ENCODE measurements around the gene CCDC91. TPM values are rescaled to one million over a fixed set of nuclear protein-coding genes. Genes with fewer than 3 reads are reported as not detected.
"Not testable (repeated sequence)": the region's sequence is repeated elsewhere in the genome, so short reads cannot be mapped to it uniquely, and the experiment has no call there.

CCDC91 gene
- total RNA-seq, 1 donor from 2014 or later, result 47.0 TPM

- no peak for DNase-seq (ENCODE audit: missing footprints)
- intact Hi-C loops (cut with DNase I), result loop anchor here (10.0 kb wide), 1 partner anchor 697 kb away; no protein-coding TSS in a partner anchor
- no peak for ATAC-seq
Measured at GRCh38 chr12:28177905-28178304, 12.4 kb upstream of the CCDC91 start.

DNA sequence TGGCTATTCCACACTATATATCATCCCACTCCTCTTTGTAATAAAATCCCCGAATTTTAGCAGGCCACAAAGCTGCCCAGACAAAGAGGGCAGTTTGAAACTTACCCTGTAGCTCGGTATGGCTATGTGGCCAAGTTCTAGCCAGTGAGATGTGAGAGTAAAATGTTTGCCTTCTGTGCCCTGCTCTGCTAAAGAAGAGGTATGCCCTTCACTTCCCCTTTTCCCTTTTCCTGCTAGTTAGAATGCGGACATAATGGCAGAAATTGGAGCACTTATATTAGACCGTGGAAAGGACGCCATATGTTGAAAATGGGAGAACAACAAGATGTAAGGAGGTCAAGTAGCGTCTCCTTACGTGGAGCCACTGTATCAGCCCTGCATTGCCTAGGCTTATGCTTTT lies 11.5 kb upstream of the CCDC91 start:
- intact Hi-C loops (cut with DNase I), result loop anchor here (10.0 kb wide), 1 partner anchor 696 kb away; no protein-coding TSS in a partner anchor
- no peak for ATAC-seq
- DNase-seq (ENCODE audit: missing footprints), result no peak

GRCh38 chr12:28180786-28181185 lies 9.5 kb upstream of the CCDC91 start:
- no peak for ATAC-seq
- intact Hi-C loops (cut with DNase I), result no loop called here
- no peak for DNase-seq (ENCODE audit: missing footprints)

DNA sequence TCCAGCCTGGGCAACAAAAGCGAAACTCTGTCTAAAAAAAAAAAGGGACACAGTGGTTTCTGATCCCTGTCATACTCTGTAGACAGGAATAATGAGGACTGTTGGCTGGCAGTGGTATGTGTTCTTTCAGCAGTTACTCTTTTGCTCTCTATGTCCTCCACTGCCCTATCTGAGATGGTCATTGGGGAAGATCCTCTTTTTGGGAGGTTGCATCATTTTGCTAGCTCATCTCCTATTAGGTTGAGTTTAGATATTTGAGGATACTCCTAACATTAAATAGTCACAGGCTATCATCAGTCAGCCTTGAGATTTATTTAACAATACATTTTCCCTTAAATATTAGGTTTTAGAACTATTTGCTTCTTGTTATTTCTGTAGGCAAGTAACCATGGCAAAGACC lies 5.9 kb upstream of the CCDC91 start:
- ATAC-seq, result no peak
- intact Hi-C loops (cut with DNase I), result no loop called here
- no peak for DNase-seq (ENCODE audit: missing footprints)

DNA sequence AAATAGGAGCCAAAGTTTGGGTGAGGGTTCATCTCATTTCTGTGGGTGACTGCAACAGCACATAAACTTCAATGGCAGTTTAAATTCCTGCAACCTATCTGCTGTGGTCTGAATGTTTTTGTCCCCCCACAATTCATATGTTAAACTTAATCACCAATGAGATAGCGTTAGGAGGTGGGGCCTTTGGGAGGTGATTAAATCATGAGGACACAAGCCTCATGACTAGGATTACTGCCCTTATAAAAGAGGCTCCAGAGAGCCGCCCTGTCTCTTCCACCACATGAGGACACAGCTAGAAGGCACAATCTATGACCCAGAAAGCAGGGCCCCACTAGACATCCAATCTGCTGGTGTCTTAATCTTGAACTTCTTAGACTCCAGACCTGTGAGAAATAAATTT lies 3.8 kb upstream of the CCDC91 start:
- DNase-seq (ENCODE audit: missing footprints), result no peak
- no peak for ATAC-seq
- intact Hi-C loops (cut with DNase I), result no loop called here

- ATAC-seq (peak; percentile 0), DNase-seq (ENCODE audit: missing footprints) (no peak)
- intact Hi-C loops (cut with DNase I), result loop anchor here (10.0 kb wide), 1 partner anchor 475 kb away; the partner anchor contains the start of gene MRPS35
Measured at GRCh38 chr12:28189784-28190320, 404 bp upstream of the CCDC91 start.

GRCh38 chr12:28191051-28192048 lies 1.1 kb downstream of the CCDC91 start:
- intact Hi-C loops (cut with DNase I), result loop anchor here (10.0 kb wide), 1 partner anchor 477 kb away; the partner anchor contains the start of gene MRPS35
- ATAC-seq (peak; percentile 45), DNase-seq (ENCODE audit: missing footprints) (no peak)

- DNase-seq (ENCODE audit: missing footprints) (no peak), ATAC-seq (no peak)
- intact Hi-C loops (cut with DNase I), result loop anchor here (10.0 kb wide), 1 partner anchor 477 kb away; the partner anchor contains the start of gene MRPS35
Measured at GRCh38 chr12:28192125-28192524, 1.9 kb downstream of the CCDC91 start.

GRCh38 chr12:28194621-28195020 lies 4.4 kb downstream of the CCDC91 start:
- DNase-seq (ENCODE audit: missing footprints); ATAC-seq: not testable (repeated sequence)
- intact Hi-C loops (cut with DNase I), result loop anchor here (10.0 kb wide), 1 partner anchor 480 kb away; the partner anchor contains the start of gene MRPS35

DNA sequence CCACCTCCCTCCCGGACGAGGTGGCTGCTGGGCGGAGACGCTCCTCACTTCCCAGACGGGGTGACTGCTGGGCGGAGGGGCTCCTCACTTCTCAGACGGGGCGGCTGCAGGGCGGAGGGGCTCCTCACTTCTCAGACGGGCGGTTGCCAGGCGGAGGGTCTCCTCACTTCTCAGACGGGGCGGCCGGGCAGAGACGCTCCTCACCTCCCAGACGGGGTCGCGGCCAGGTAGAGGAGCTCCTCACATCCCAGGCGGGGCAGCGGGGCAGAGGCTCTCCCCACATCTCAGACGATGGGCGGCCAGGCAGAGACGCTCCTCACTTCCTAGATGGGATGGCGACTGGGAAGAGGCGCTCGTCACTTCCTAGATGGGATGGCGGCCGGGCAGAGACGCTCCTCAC lies 10.9 kb downstream of the CCDC91 start:
- not testable (repeated sequence) for DNase-seq (ENCODE audit: missing footprints); ATAC-seq

GRCh38 chr12:28202374-28203130 lies 12.3 kb downstream of the CCDC91 start:
- no peak for ATAC-seq
- intact Hi-C loops (cut with DNase I), result no loop called here
- DNase-seq (ENCODE audit: missing footprints), result no peak

More for the DNA sequence above, 10.9 kb downstream of the CCDC91 start:
- intact Hi-C loops (cut with DNase I), result not testable (repeated sequence)

GRCh38 chr12:28209782-28210181 lies 19.5 kb downstream of the CCDC91 start:
- no peak for DNase-seq (ENCODE audit: missing footprints)
- intact Hi-C loops (cut with DNase I), result no loop called here
- ATAC-seq, result no peak

DNA sequence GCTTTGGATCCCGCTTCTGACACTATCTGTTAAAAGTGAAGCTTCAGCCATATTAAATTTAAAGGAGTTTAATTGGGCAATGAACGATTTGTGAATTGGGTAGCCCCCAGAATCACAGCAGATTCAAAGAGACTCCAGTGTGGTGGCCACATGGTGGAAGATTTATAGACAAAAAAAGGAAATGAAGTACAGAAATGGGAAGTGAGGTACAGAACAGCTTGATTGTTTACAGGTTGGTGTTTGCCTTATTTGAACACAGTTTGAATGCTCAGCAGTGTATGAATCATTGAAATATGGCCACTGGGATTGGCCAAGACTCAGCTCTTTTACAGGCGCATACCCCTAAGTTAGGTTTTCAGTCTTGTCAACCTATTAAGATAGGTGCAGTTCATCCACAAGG lies 21.9 kb downstream of the CCDC91 start:
- DNase-seq (ENCODE audit: missing footprints) (no peak), ATAC-seq (no peak)
- intact Hi-C loops (cut with DNase I), result no loop called here

DNA sequence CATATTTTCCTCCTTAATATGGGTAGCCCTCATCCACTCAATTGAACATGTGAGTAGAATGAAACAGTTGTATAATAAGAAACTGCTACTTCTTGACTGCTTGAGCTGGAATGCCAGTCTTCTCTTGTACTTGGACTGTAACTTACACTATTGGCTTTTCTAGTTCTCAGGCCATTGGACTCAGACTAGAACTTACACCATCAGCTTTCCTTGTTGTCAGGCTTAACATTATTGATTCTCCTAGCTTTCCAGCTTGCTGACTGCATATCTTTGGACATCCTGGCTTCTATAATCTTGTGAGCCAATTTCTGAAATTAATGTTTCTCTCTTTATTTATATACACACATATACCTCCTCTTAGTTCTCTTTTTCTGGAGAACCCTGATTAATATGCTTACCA lies 24.8 kb downstream of the CCDC91 start:
- DNase-seq (ENCODE audit: missing footprints) (no peak), ATAC-seq (no peak)
- intact Hi-C loops (cut with DNase I), result no loop called here

GRCh38 chr12:28216016-28216415 lies 25.8 kb downstream of the CCDC91 start:
- ATAC-seq (no peak), DNase-seq (ENCODE audit: missing footprints) (no peak)
- intact Hi-C loops (cut with DNase I), result no loop called here

DNA sequence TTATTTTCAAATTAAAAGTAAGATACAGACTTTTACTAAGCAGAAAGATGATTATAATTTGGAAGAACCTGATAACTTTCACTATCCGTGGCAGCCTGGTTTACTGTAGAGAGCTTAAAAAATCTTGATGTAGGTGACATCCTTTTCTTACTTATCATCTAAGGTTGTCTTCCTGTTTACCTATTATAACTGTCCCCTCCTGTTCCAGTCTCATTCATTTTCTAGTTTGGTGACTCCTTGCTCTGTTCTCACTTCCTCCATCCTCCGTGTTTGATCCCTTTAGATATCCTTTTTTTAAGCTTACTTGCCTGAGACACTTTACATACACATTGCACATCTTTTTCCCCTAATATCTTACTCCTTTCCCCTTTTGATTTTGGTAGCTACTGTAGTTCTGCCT lies 27.5 kb downstream of the CCDC91 start:
- intact Hi-C loops (cut with DNase I), result no loop called here
- DNase-seq (ENCODE audit: missing footprints) (no peak), ATAC-seq (no peak)

GRCh38 chr12:28218875-28219274 lies 28.6 kb downstream of the CCDC91 start:
- intact Hi-C loops (cut with DNase I), result no loop called here
- DNase-seq (ENCODE audit: missing footprints) (no peak), ATAC-seq (no peak)

DNA sequence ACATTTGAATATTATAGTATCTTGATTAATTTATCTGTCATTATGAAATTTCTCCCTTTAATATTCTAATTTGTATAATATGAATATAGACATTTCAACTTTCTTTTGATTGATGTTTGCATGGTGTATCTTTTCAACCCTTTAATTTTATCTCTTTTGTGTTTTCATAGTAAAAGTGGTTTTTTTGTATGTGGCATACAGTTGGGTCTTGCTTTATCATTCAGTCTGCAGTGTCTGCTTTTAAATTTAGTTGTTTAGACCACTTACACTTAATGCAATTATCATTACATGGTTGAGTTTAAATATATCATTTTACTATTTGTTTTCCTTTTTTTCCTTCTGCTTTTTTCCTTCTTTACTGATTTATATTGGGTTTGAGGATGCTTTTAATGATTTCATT lies 29.6 kb downstream of the CCDC91 start:
- no peak for ATAC-seq

GRCh38 chr12:28222081-28222700 lies 31.9 kb downstream of the CCDC91 start:
- ATAC-seq, result no peak
- DNase-seq (ENCODE audit: missing footprints), result peak; percentile 46
- intact Hi-C loops (cut with DNase I), result no loop called here

More for the DNA sequence above, 29.6 kb downstream of the CCDC91 start:
- no peak for DNase-seq (ENCODE audit: missing footprints)
- intact Hi-C loops (cut with DNase I), result no loop called here

Data from Right ventricle myocardium inferior (tissue), 1 donor.